RPMI7951 (cell line): ENCODE results near the gene NPL. TPM values are rescaled to one million over a fixed set of nuclear protein-coding genes. Genes with fewer than 3 reads are reported as not detected.

ENCODE experiments used
- DNase-seq: peaks from one replicate; pipeline ENCODE4 v3.0.0-alpha.2; 2012; ENCODE audit warnings: low read depth
- total RNA-seq: library from RNA; depleted of rRNA; stranded (reverse); fragments of >200 nt; shearing (Covaris generic); gene quantifications from 2 replicates; pipeline ENCODE4 v1.2.3, GENCODE V29; 2014; rRNA removed

Gene NPL
- 1.9 and 2.6 TPM in 2 replicates for total RNA-seq

- DNase-seq = peak; percentile 76
These were observed at the start of gene NPL for GRCh38 chr1:182789138-182790076. TSS of gene NPL (plus strand) at chr1:182789773. CDS start at chr1:182794372, 4,599 bp downstream.

GRCh38 chr1:182740120-182740519 is 49.5 kb upstream of the NPL start:
- DNase-seq = no peak

- no peak for DNase-seq
These were observed 46.8 kb upstream of the NPL start for GRCh38 chr1:182742780-182743179.

- peak; percentile 79 for DNase-seq
These were observed 37.2 kb upstream of the NPL start for GRCh38 chr1:182752077-182752988.

GRCh38 chr1:182754087-182754486 is 35.5 kb upstream of the NPL start:
- no peak for DNase-seq

GRCh38 chr1:182754543-182755314 is 34.8 kb upstream of the NPL start:
- DNase-seq = no peak

- DNase-seq = no peak
These were observed 33.9 kb upstream of the NPL start for GRCh38 chr1:182755632-182756031.

- no peak for DNase-seq
These were observed 33.1 kb upstream of the NPL start for GRCh38 chr1:182756423-182756822.

- peak; percentile 48 for DNase-seq
These were observed 27.9 kb upstream of the NPL start for GRCh38 chr1:182761396-182762395.

GRCh38 chr1:182762536-182762935 is 27.0 kb upstream of the NPL start:
- peak; percentile 37 for DNase-seq

GRCh38 chr1:182764029-182764727 is 25.4 kb upstream of the NPL start:
- no peak for DNase-seq

GRCh38 chr1:182765391-182765790 is 24.2 kb upstream of the NPL start:
- DNase-seq = no peak

GRCh38 chr1:182766050-182766449 is 23.5 kb upstream of the NPL start:
- no peak for DNase-seq

GRCh38 chr1:182766881-182767645 is 22.5 kb upstream of the NPL start:
- no peak for DNase-seq

- DNase-seq = peak; percentile 40
These were observed 20.6 kb upstream of the NPL start for GRCh38 chr1:182768963-182769362.

GRCh38 chr1:182770232-182770631 is 19.3 kb upstream of the NPL start:
- DNase-seq = no peak

GRCh38 chr1:182771187-182771984 is 18.2 kb upstream of the NPL start:
- DNase-seq = no peak

- no peak for DNase-seq
These were observed 12.2 kb upstream of the NPL start for GRCh38 chr1:182777386-182777785.
